B cell (primary cell): ENCODE measurements around the gene MCTP1. TPM values are rescaled to one million over a fixed set of nuclear protein-coding genes. Genes with fewer than 3 reads are reported as not detected.

ENCODE experiments used
- ATAC-seq: fragments of 200-7000 bp; cut with Tn5 transposase; one replicate; pipeline ENCODE4 v1.10.0; 2021; ENCODE audit warnings: low read depth, mild to moderate bottlenecking, moderate number of reproducible peaks, moderate library complexity
- CTCF ChIA-PET: fragments of 350-600 bp; sonication (Branson Sonifier 250); formaldehyde crosslinking; loops from one replicate; lab custom pipeline; 2021; ENCODE audit warnings: antibody characterized with exemption, inconsistent platforms; lab: Charles Lee
- POLR2A ChIA-PET: fragments of 350-600 bp; sonication (Branson Sonifier 250); formaldehyde crosslinking; loops from one replicate; lab custom pipeline; 2021; ENCODE audit warnings: antibody characterized with exemption; lab: Charles Lee
- DNase-seq: peaks from one replicate; pipeline ENCODE4 v3.0.0; 2013
- H2AFZ ChIP-seq: 2 replicates; pipeline ENCODE4 v1.6.1; 2012; ENCODE audit warnings: mild to moderate bottlenecking, low read depth, low read length; ENCODE audit not compliant: insufficient read depth, poor library complexity, severe bottlenecking
- H3K27ac ChIP-seq, 2 donors: 1 replicate in 1 of 2; 2 replicates in 1 of 2; pipeline ENCODE4 v1.5.1; 2012 to 2013; ENCODE audit warnings: low read length in 2 of 2, mild to moderate bottlenecking in 2 of 2, moderate library complexity in 1 of 2
- H3K27me3 ChIP-seq, 4 experiments: fragments of 200-600 bp in 1 of 4; sonication (generic) in 1 of 4; replicated peaks in 1 of 4; 1 replicate in 2 of 4; 2 replicates in 2 of 4; pipeline versions ENCODE4 v1.6.1 to v1.7.0; 2013 to 2016; ENCODE audit warnings: low read length in 3 of 4, mild to moderate bottlenecking in 2 of 4, mixed read lengths in 1 of 4, moderate library complexity in 1 of 4; ENCODE audit not compliant: insufficient read depth in 4 of 4, control insufficient read depth in 3 of 4; ENCODE audit errors: control extremely low read depth in 1 of 4
- H3K36me3 ChIP-seq, 2 experiments: replicated peaks in 1 of 2; 1 replicate in 1 of 2; 2 replicates in 1 of 2; pipeline versions ENCODE4 v1.6.1 to v1.7.1; 2013; ENCODE audit warnings: low read length in 1 of 2; ENCODE audit not compliant: insufficient read depth in 2 of 2, control insufficient read depth in 1 of 2; ENCODE audit errors: control extremely low read depth in 1 of 2, extremely low read depth in 1 of 2
- H3K4me1 ChIP-seq, 2 donors: fragments of 200-600 bp in 1 of 2; sonication (generic) in 1 of 2; 1 replicate in 1 of 2; 2 replicates in 1 of 2; pipeline versions ENCODE4 v1.5.1 to v1.6.1; 2013 to 2017; ENCODE audit warnings: low read length in 2 of 2; ENCODE audit not compliant: control insufficient read depth in 2 of 2, insufficient read depth in 2 of 2
- H3K4me2 ChIP-seq: replicated peaks from 2 replicates; pipeline ENCODE3; 2012; ENCODE audit warnings: mild to moderate bottlenecking, low read depth, low read length; ENCODE audit not compliant: poor library complexity, severe bottlenecking
- H3K4me3 ChIP-seq, 5 experiments: fragments of 200-600 bp in 1 of 5; sonication (generic) in 1 of 5; 1 replicate in 3 of 5; 2 replicates in 2 of 5; pipeline versions ENCODE4 v1.5.1 to v1.7.0; 2011 to 2016; ENCODE audit warnings: low read length in 4 of 5, mild to moderate bottlenecking in 4 of 5, low read depth in 2 of 5, control low read depth in 1 of 5, moderate library complexity in 1 of 5; ENCODE audit not compliant: insufficient read depth in 1 of 5; ENCODE audit errors: control extremely low read depth in 1 of 5, extremely low read depth in 1 of 5
- H3K79me2 ChIP-seq: fragments of 200-600 bp; sonication (generic); one replicate; pipeline ENCODE4 v1.6.0; 2016; ENCODE audit warnings: low read length; ENCODE audit not compliant: control insufficient read depth, insufficient read depth
- H3K9ac ChIP-seq: fragments of 200-600 bp; sonication (generic); 2 replicates; pipeline ENCODE4 v1.6.1; 2017; ENCODE audit warnings: mild to moderate bottlenecking, low read length, moderate library complexity
- H3K9me3 ChIP-seq, 3 donors: one replicate each; pipeline versions ENCODE4 v1.6.1 to v1.7.1; 2013; ENCODE audit warnings: low read length in 2 of 3; ENCODE audit not compliant: control insufficient read depth in 2 of 3, insufficient read depth in 1 of 3; ENCODE audit errors: control extremely low read depth in 1 of 3
- H4K20me1 ChIP-seq: 2 replicates; pipeline ENCODE4 v1.6.0; 2012; ENCODE audit warnings: mild to moderate bottlenecking, low read length; ENCODE audit not compliant: insufficient read depth, control insufficient read depth, poor library complexity, severe bottlenecking
- H3K27ac Mint-ChIP-seq: one replicate; pipeline ENCODE4 v1.8.0; 2021; ENCODE audit warnings: mixed read lengths
- H3K27me3 Mint-ChIP-seq: one replicate; pipeline ENCODE4 v1.8.0; 2021; ENCODE audit warnings: mixed read lengths
- H3K4me1 Mint-ChIP-seq: one replicate; pipeline ENCODE4 v1.8.0; 2021; ENCODE audit warnings: mixed read lengths
- H3K4me3 Mint-ChIP-seq: one replicate; pipeline ENCODE4 v1.8.0; 2021; ENCODE audit warnings: mixed read lengths
- H3K9me3 Mint-ChIP-seq: one replicate; pipeline ENCODE4 v1.8.0; 2022; ENCODE audit warnings: mixed read lengths; ENCODE audit not compliant: insufficient read depth
- EZH2 ChIP-seq: IDR thresholded peaks from 2 replicates; pipeline ENCODE4 v1.6.1; 2012; ENCODE audit warnings: borderline replicate concordance, low read depth, mild to moderate bottlenecking, moderate library complexity, low read length; ENCODE audit not compliant: insufficient read depth, poor library complexity, severe bottlenecking
- WGBS: methylation state at CpG from one replicate; pipeline ENCODE4 v1.1.5; 2013; ENCODE audit warnings: missing lambda C conversion rate; ENCODE audit not compliant: insufficient coverage; 5-methylcytosine and 5-hydroxymethylcytosine counted together
- intact Hi-C: fragments of 100-400 bp; cut with micrococcal nuclease; formaldehyde crosslinking; loops from one replicate; pipeline ENCODE4 v1.10.0; 2022
- polyA plus RNA-seq: library from polyadenylated mRNA; depleted of rRNA; stranded (reverse); fragments of >200 nt; gene quantifications from 2 replicates; pipeline ENCODE4 v1.2.3, GENCODE V29; 2012
- total RNA-seq, 2 donors: library from RNA; stranded (reverse); fragments of 120-200 nt in 1 of 2; gene quantifications; 1 replicate in 1 of 2; 2 replicates in 1 of 2; pipeline versions ENCODE4 v1.2.3 to v1.2.4, GENCODE V29; 2013 to 2022
- TF ChIP-seq, protein P1 (sequence below): fragments of 200-600 bp; IDR thresholded peaks from one replicate; pipeline ENCODE4 v1.8.0; 2022; ENCODE audit warnings: antibody characterized with exemption, mild to moderate bottlenecking

The MCTP1 gene
- total and polyA plus RNA-seq, 2 donors (not counting 1 experiment from before 2014, with no cell fraction given) = 0.42 to 2.5 TPM

- intact Hi-C loops = no loop called here
- H3K4me1 ChIP-seq = no peaks in the 10 kb centered on the region
- Mint-ChIP-seq H3K4me3 (peak overlapping the region; percentile 11), H3K27ac (no peak overlapping the region), H3K27me3 (no peaks in the 10 kb centered on the region), H3K9me3 (no peaks in the 10 kb centered on the region), H3K4me1 (peaks cover 10% of the 10 kb centered on the region)
- H3K4me3 ChIP-seq = no peak overlapping the region
- ChIA-PET CTCF (no interaction called here), POLR2A (no interaction called here)
- DNase-seq (no peak), ATAC-seq (no peak)
- H3K79me2 ChIP-seq = no peaks in the 10 kb centered on the region
- H2AFZ ChIP-seq = no peak overlapping the region
- TF ChIP-seq, protein P1, sequence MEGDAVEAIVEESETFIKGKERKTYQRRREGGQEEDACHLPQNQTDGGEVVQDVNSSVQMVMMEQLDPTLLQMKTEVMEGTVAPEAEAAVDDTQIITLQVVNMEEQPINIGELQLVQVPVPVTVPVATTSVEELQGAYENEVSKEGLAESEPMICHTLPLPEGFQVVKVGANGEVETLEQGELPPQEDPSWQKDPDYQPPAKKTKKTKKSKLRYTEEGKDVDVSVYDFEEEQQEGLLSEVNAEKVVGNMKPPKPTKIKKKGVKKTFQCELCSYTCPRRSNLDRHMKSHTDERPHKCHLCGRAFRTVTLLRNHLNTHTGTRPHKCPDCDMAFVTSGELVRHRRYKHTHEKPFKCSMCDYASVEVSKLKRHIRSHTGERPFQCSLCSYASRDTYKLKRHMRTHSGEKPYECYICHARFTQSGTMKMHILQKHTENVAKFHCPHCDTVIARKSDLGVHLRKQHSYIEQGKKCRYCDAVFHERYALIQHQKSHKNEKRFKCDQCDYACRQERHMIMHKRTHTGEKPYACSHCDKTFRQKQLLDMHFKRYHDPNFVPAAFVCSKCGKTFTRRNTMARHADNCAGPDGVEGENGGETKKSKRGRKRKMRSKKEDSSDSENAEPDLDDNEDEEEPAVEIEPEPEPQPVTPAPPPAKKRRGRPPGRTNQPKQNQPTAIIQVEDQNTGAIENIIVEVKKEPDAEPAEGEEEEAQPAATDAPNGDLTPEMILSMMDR = no peak
- TF ChIP-seq EZH2 = no peak
- no peaks in the 10 kb centered on the region for H3K9me3 ChIP-seq
- H3K27ac ChIP-seq = no peak overlapping the region
- H3K36me3 ChIP-seq = no peaks in the 10 kb centered on the region
- no peak overlapping the region for H3K9ac ChIP-seq
- no peaks in the 10 kb centered on the region for H4K20me1 ChIP-seq
- WGBS = 83% methylated on average over 4 of the region's 7 CpGs
- peak overlapping the region; percentile 3 for H3K4me2 ChIP-seq
- H3K27me3 ChIP-seq = no peaks in the 10 kb centered on the region
Measured at GRCh38 chr5:95068289-95068910, 216.5 kb downstream of the MCTP1 start.

- TF ChIP-seq, protein P1 = no peak
- TF ChIP-seq EZH2 = no peak
- CTCF ChIA-PET = no interaction called here
Measured at GRCh38 chr5:95066048-95066447, 218.8 kb downstream of the MCTP1 start.

More at GRCh38 chr5:95066048-95066447, 218.8 kb downstream of the MCTP1 start:
- no peaks in the 10 kb centered on the region for H3K9me3 ChIP-seq
- ATAC-seq (no peak), DNase-seq (no peak)
- no peak overlapping the region for H3K4me2 ChIP-seq
- no peaks in the 10 kb centered on the region for H3K4me1 ChIP-seq
- no peaks in the 10 kb centered on the region for H4K20me1 ChIP-seq
- WGBS = no CpG with 5 or more reads among the region's 1 CpG
- no peak overlapping the region for H3K27ac Mint-ChIP-seq
- no peaks in the 10 kb centered on the region for H3K9me3 Mint-ChIP-seq
- POLR2A ChIA-PET = no interaction called here
- intact Hi-C loops = no loop called here
- no peaks in the 10 kb centered on the region for H3K36me3 ChIP-seq
- H3K4me3 Mint-ChIP-seq = no peak overlapping the region
- no peaks in the 10 kb centered on the region for H3K27me3 ChIP-seq
- no peak overlapping the region for H3K4me3 ChIP-seq
- H3K4me1 Mint-ChIP-seq = peaks cover 10% of the 10 kb centered on the region
- no peaks in the 10 kb centered on the region for H3K79me2 ChIP-seq
- no peak overlapping the region for H2AFZ ChIP-seq
- H3K27me3 Mint-ChIP-seq = no peaks in the 10 kb centered on the region
- H3K9ac ChIP-seq = no peak overlapping the region
- H3K27ac ChIP-seq = no peak overlapping the region
